DOHH2 (cell line): ENCODE measurements around the gene DNAI7.

Experiments
- H3F3A ChIP-seq: fragments of 200-600 bp; sonication (generic), shearing (Covaris generic); 2 replicates; pipeline ENCODE4 v1.6.0; 2016; ENCODE audit warnings: antibody characterized with exemption, mild to moderate bottlenecking; ENCODE audit not compliant: control insufficient read depth, insufficient read depth
- H3K27ac ChIP-seq: fragments of 200-600 bp; sonication (generic); 2 replicates; pipeline ENCODE4 v1.5.1; 2014; ENCODE audit warnings: low read depth, mild to moderate bottlenecking, low read length, moderate library complexity
- H3K27me3 ChIP-seq: fragments of 200-600 bp; sonication (generic); 2 replicates; pipeline ENCODE4 v1.6.1; 2014; ENCODE audit warnings: mild to moderate bottlenecking, low read length, mixed read lengths; ENCODE audit not compliant: control insufficient read depth
- H3K36me3 ChIP-seq: fragments of 200-600 bp; sonication (generic); 2 replicates; pipeline ENCODE4 v1.6.1; 2014; ENCODE audit warnings: mild to moderate bottlenecking, low read length, moderate library complexity, mixed read lengths; ENCODE audit not compliant: control insufficient read depth
- H3K4me1 ChIP-seq: fragments of 200-600 bp; sonication (generic); 2 replicates; pipeline ENCODE4 v1.6.1; 2014; ENCODE audit warnings: mild to moderate bottlenecking, low read length, mixed read lengths; ENCODE audit not compliant: control insufficient read depth
- H3K4me2 ChIP-seq: fragments of 200-600 bp; sonication (generic); 2 replicates; pipeline ENCODE4 v1.6.0; 2014; ENCODE audit warnings: mild to moderate bottlenecking, low read length, moderate library complexity
- H3K4me3 ChIP-seq: fragments of 200-600 bp; sonication (generic); 2 replicates; pipeline ENCODE4 v1.5.1; 2014; ENCODE audit warnings: mild to moderate bottlenecking, low read length, mixed read lengths
- H3K79me2 ChIP-seq: fragments of 200-600 bp; sonication (generic); 2 replicates; pipeline ENCODE4 v1.6.1; 2014; ENCODE audit warnings: mild to moderate bottlenecking, low read length, mixed read lengths; ENCODE audit not compliant: control insufficient read depth
- H3K9me2 ChIP-seq: fragments of 200-600 bp; sonication (generic); replicated peaks from 2 replicates; pipeline ENCODE4 v1.6.1; 2014; ENCODE audit warnings: mild to moderate bottlenecking, low read length, mixed read lengths; ENCODE audit not compliant: control insufficient read depth
- H3K9me3 ChIP-seq: fragments of 200-600 bp; sonication (generic); 2 replicates; pipeline ENCODE4 v1.6.1; 2014; ENCODE audit warnings: antibody characterized with exemption, low read length, mixed read lengths; ENCODE audit not compliant: control insufficient read depth, insufficient read depth
- H4K20me1 ChIP-seq: fragments of 200-600 bp; sonication (generic); 2 replicates; pipeline ENCODE4 v1.6.0; 2014; ENCODE audit warnings: low read depth, mild to moderate bottlenecking, antibody characterized with exemption, low read length, moderate library complexity; ENCODE audit not compliant: control insufficient read depth, insufficient read depth
- CTCF ChIP-seq: fragments of 200-600 bp; sonication (generic); IDR thresholded peaks from one replicate; pipeline ENCODE4 v1.5.1; 2014; ENCODE audit warnings: antibody characterized with exemption, mild to moderate bottlenecking, low read depth, low read length; ENCODE audit not compliant: poor library complexity, severe bottlenecking
- EZH2phosphoT487 ChIP-seq: fragments of 200-600 bp; sonication (generic); IDR thresholded peaks from 2 replicates; pipeline ENCODE4 v1.6.1; 2017; ENCODE audit warnings: borderline replicate concordance, mild to moderate bottlenecking, antibody characterized with exemption, low read length, moderate library complexity, mixed read lengths

DNAI7 gene

GRCh38 chr12:25126746-25127145 lies 68.2 kb downstream of the DNAI7 start:
- Histone ChIP-seq H4K20me1 (no peaks in the 10 kb centered on the region), H3K4me3 (no peak overlapping the region)
- TF ChIP-seq CTCF (no peak), EZH2phosphoT487 (no peak)

DNA sequence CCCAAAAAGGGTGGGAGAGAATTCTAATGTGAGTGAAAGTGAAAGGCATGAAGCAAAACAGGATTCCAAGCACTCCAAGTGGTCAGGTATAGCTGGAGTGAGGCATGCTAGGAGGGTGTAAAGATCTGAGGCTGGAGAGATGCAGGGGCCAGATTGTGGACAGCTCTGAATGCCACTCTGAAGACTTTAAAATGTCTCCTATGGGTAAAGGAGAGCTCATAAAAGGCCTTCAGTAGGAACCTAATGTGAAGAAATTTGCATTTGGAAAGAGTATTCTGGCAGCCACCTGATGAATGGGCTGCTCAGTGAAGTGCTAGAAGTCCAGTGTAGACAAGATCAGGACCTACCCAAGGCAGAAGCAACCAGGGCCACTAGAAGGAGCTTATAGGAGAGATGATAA lies 68.9 kb downstream of the DNAI7 start:
- Histone ChIP-seq H3K36me3 (no peaks in the 10 kb centered on the region), H3K4me3 (no peak overlapping the region), H3K79me2 (no peaks in the 10 kb centered on the region), H3K9me3 (no peaks in the 10 kb centered on the region), H3K4me1 (peaks cover 18% of the 10 kb centered on the region), H3F3A (no peaks in the 10 kb centered on the region), H3K27ac (no peak overlapping the region), H3K27me3 (no peaks in the 10 kb centered on the region), H4K20me1 (no peaks in the 10 kb centered on the region), H3K4me2 (no peak overlapping the region), H3K9me2 (no peaks in the 10 kb centered on the region)
- TF ChIP-seq CTCF: no peak
- TF ChIP-seq EZH2phosphoT487: no peak

More at GRCh38 chr12:25126746-25127145, 68.2 kb downstream of the DNAI7 start:
- Histone ChIP-seq H3F3A (no peaks in the 10 kb centered on the region), H3K4me2 (no peak overlapping the region), H3K79me2 (no peaks in the 10 kb centered on the region), H3K9me3 (no peaks in the 10 kb centered on the region), H3K4me1 (peaks cover 18% of the 10 kb centered on the region), H3K36me3 (no peaks in the 10 kb centered on the region), H3K9me2 (no peaks in the 10 kb centered on the region), H3K27ac (no peak overlapping the region), H3K27me3 (no peaks in the 10 kb centered on the region)

GRCh38 chr12:25124493-25124892 lies 70.5 kb downstream of the DNAI7 start:
- no peaks in the 10 kb centered on the region for H4K20me1 ChIP-seq
- TF ChIP-seq CTCF (no peak), EZH2phosphoT487 (no peak)
- H3F3A ChIP-seq: no peaks in the 10 kb centered on the region
- no peaks in the 10 kb centered on the region for H3K27me3 ChIP-seq
- peaks cover 18% of the 10 kb centered on the region for H3K4me1 ChIP-seq
- H3K36me3 ChIP-seq: no peaks in the 10 kb centered on the region
- H3K27ac ChIP-seq: no peak overlapping the region
- no peaks in the 10 kb centered on the region for H3K9me2 ChIP-seq
- H3K4me3 ChIP-seq: no peak overlapping the region
- no peak overlapping the region for H3K4me2 ChIP-seq
- no peaks in the 10 kb centered on the region for H3K79me2 ChIP-seq
- no peaks in the 10 kb centered on the region for H3K9me3 ChIP-seq

DNA sequence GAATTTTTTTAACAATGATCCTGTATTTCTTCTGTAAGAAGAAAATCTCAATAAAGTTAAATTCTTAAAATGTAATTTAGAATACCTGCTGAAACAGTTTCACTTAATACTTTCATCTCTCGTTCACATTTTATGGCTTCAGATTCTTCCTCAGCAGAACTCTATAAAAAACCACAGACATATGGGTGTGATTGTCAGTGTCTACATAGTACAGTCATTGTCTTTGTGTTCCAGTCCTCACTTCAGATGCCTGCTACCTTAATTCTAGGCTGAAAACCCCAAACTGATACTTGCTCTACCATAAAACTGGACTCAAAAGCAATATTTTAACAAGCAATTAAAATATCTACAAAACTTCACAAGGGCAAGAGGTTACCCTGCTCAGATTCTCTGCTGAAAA lies 71.8 kb downstream of the DNAI7 start:
- Histone ChIP-seq H3K36me3 (no peaks in the 10 kb centered on the region), H3K27ac (no peak overlapping the region), H3K9me2 (no peaks in the 10 kb centered on the region), H3F3A (no peaks in the 10 kb centered on the region), H3K4me1 (peaks cover 16% of the 10 kb centered on the region), H3K9me3 (no peaks in the 10 kb centered on the region), H3K27me3 (no peaks in the 10 kb centered on the region), H3K79me2 (no peaks in the 10 kb centered on the region), H4K20me1 (no peaks in the 10 kb centered on the region), H3K4me2 (no peak overlapping the region), H3K4me3 (no peak overlapping the region)
- TF ChIP-seq CTCF: no peak
- no peak for TF ChIP-seq EZH2phosphoT487
